ENCODE measurements around the gene LARGE1.

GRCh38 chr22:33903012-33903411 lies 17.3 kb downstream of the LARGE1 start:
- no peak for TF ChIP-seq CTCF (IDR thresholded peaks at IDR 0.05; ENCODE audit: borderline replicate concordance, extremely low read depth, low read length, poor library complexity, severe bottlenecking)
- no peak for TF ChIP-seq EZH2 (IDR thresholded peaks at IDR 0.05; ENCODE audit: borderline replicate concordance, low read depth, low read length, severe bottlenecking)

Data from DND-41 (cell line).